Measurements from ENCODE around the gene TMEM239. TPM values are rescaled to one million over a fixed set of nuclear protein-coding genes. Genes with fewer than 3 reads are reported as not detected.
"Not testable (repeated sequence)": the region's sequence is repeated elsewhere in the genome, so short reads cannot be mapped to it uniquely, and the experiment has no call there.

Gene TMEM239
- polyA plus RNA-seq, 1 experiment, result not detected

GRCh38 chr20:2820896-2821869 is 5.0 kb downstream of the TMEM239 start:
- ChIA-PET POLR2A (interaction anchor here (0.8 to 1.2 kb wide), 2 partner anchors 10 to 11 kb away, joined by 3 to 7 read pairs; no protein-coding TSS in a partner anchor), CTCF (interaction anchor here (0.6 kb wide), 1 partner anchor 122 kb away, joined by 3 read pairs; no protein-coding TSS in a partner anchor)
- TF ChIP-seq, protein P1, sequence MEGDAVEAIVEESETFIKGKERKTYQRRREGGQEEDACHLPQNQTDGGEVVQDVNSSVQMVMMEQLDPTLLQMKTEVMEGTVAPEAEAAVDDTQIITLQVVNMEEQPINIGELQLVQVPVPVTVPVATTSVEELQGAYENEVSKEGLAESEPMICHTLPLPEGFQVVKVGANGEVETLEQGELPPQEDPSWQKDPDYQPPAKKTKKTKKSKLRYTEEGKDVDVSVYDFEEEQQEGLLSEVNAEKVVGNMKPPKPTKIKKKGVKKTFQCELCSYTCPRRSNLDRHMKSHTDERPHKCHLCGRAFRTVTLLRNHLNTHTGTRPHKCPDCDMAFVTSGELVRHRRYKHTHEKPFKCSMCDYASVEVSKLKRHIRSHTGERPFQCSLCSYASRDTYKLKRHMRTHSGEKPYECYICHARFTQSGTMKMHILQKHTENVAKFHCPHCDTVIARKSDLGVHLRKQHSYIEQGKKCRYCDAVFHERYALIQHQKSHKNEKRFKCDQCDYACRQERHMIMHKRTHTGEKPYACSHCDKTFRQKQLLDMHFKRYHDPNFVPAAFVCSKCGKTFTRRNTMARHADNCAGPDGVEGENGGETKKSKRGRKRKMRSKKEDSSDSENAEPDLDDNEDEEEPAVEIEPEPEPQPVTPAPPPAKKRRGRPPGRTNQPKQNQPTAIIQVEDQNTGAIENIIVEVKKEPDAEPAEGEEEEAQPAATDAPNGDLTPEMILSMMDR (IDR thresholded peaks at IDR 0.05; ENCODE audit: low read depth, low read length), result no peak
- Histone ChIP-seq H3K27me3 (ENCODE audit: control insufficient read depth, insufficient read depth, low read length) (peaks cover 6% of the 10 kb centered on the region), H3K9me3 (ENCODE audit: control insufficient read depth, insufficient read depth, low read length) (no peaks in the 10 kb centered on the region; the same call in 1 of the 2 replicates), H3K27ac (ENCODE audit: low read depth, low read length) (no peak overlapping the region), H3K4me3 (ENCODE audit: low read depth, low read length) (no peak overlapping the region)
- DNase-seq (ENCODE audit: low read depth, low spot score), result no peak

GRCh38 chr20:2822073-2822472 is 5.9 kb downstream of the TMEM239 start:
- POLR2A ChIA-PET, result interaction anchor here (1.2 kb wide), 1 partner anchor 10 kb away, joined by 7 read pairs; no protein-coding TSS in a partner anchor
- H3K4me3 ChIP-seq (ENCODE audit: low read depth, low read length), result no peak overlapping the region
- peaks cover 6% of the 10 kb centered on the region for H3K27me3 ChIP-seq (ENCODE audit: control insufficient read depth, insufficient read depth, low read length)
- H3K9me3 ChIP-seq (ENCODE audit: control insufficient read depth, insufficient read depth, low read length), result no peaks in the 10 kb centered on the region; the same call in 1 of the 2 replicates
- H3K27ac ChIP-seq (ENCODE audit: low read depth, low read length), result no peak overlapping the region
- TF ChIP-seq, protein P1 (IDR thresholded peaks at IDR 0.05; ENCODE audit: low read depth, low read length), result no peak
- no peak for DNase-seq (ENCODE audit: low read depth, low spot score)
- CTCF ChIA-PET, result interaction anchor here (0.6 kb wide), 1 partner anchor 123 kb away, joined by 3 read pairs; no protein-coding TSS in a partner anchor

DNA sequence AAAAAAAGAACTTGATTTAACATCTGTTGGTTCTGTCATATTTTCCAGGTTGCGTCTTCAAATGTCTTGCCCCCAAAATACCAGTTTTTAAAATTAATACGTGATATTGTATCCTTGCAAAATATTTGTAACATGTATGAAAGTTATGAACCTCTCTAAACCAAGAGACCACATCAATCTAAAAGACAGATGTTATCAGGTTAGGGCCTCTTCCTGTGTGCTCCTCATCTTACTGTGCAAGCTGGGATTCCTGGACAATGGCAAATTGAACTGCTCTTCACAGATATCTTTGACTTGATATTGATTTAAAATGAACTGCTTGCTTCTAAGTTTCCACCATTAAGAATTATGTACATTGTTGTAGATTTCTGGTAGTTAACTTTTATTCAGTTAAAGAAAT is 9.6 kb downstream of the TMEM239 start:
- no peak for DNase-seq (ENCODE audit: low read depth, low spot score)
- Histone ChIP-seq H3K27me3 (ENCODE audit: control insufficient read depth, insufficient read depth, low read length) (peaks cover 6% of the 10 kb centered on the region), H3K27ac (ENCODE audit: low read depth, low read length) (no peak overlapping the region), H3K4me3 (ENCODE audit: low read depth, low read length) (no peak overlapping the region), H3K9me3 (ENCODE audit: control insufficient read depth, insufficient read depth, low read length) (no peaks in the 10 kb centered on the region; the same call in 1 of the 2 replicates)
- ChIA-PET CTCF (no interaction called here), POLR2A (no interaction called here)
- TF ChIP-seq, protein P1 (IDR thresholded peaks at IDR 0.05; ENCODE audit: low read depth, low read length), result no peak

DNA sequence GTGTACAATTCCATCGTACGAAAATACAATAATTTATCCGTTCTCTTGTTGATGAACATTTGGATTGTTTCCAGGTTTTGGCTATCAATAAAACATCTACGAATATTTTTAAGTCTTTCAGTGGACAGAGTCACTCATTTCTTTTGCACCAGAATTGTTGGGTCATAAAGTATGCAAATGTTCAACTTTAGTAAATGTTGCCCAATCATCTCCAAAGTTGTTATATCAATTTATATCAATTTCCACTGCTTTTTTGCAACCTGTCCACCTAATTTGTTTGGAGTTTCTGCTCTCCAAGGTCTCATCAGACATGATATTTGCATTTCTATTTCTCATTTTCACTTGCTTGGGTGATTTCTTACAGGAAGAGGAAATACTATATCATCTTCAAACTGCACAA is 10.5 kb downstream of the TMEM239 start:
- POLR2A ChIA-PET, result interaction anchor here (0.7 kb wide), 2 partner anchors 9 to 10 kb away, joined by 3 to 6 read pairs; partner anchors contain the start of gene TMEM239
- no peaks in the 10 kb centered on the region for H3K9me3 ChIP-seq (ENCODE audit: control insufficient read depth, insufficient read depth, low read length)
- H3K4me3 ChIP-seq (ENCODE audit: low read depth, low read length), result no peak overlapping the region
- H3K27me3 ChIP-seq (ENCODE audit: control insufficient read depth, insufficient read depth, low read length), result no peaks in the 10 kb centered on the region
- H3K27ac ChIP-seq (ENCODE audit: low read depth, low read length), result no peak overlapping the region
- CTCF ChIA-PET, result no interaction called here
- no peak for DNase-seq (ENCODE audit: low read depth, low spot score)
- TF ChIP-seq, protein P1 (IDR thresholded peaks at IDR 0.05; ENCODE audit: low read depth, low read length), result no peak

GRCh38 chr20:2829376-2829775 is 13.2 kb downstream of the TMEM239 start:
- Histone ChIP-seq H3K4me3 (ENCODE audit: low read depth, low read length) (no peak overlapping the region), H3K27me3 (ENCODE audit: control insufficient read depth, insufficient read depth, low read length) (no peaks in the 10 kb centered on the region), H3K27ac (ENCODE audit: low read depth, low read length) (no peak overlapping the region), H3K9me3 (ENCODE audit: control insufficient read depth, insufficient read depth, low read length) (no peaks in the 10 kb centered on the region)
- TF ChIP-seq, protein P1 (IDR thresholded peaks at IDR 0.05; ENCODE audit: low read depth, low read length), result no peak
- POLR2A ChIA-PET, result no interaction called here
- no peak for DNase-seq (ENCODE audit: low read depth, low spot score)
- CTCF ChIA-PET, result interaction anchor here (1.1 kb wide), 1 partner anchor 23 kb away, joined by 4 read pairs; no protein-coding TSS in a partner anchor

DNA sequence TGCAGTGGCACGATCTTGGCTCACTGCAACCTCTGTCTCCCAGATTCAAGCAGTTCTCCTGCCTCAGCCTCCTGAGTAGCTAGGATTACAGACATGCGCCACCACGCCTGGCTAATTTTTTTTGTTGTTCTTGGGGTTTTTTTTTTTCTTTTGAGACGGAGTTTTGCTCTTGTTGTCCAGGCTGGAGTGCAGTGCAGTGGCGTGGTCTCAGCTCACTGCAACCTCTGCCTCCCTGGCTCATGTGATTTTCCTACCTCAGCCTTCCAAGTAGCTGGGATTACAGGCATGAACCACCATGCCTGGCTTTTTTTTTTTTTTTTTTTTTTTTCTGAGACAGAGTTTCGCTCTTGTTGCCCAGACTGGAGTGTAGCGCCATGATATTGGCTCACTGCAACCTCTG is 15.0 kb downstream of the TMEM239 start:
- H3K4me3 ChIP-seq (ENCODE audit: low read depth, low read length); DNase-seq (ENCODE audit: low read depth, low spot score); H3K27ac ChIP-seq (ENCODE audit: low read depth, low read length); CTCF ChIA-PET; H3K27me3 ChIP-seq (ENCODE audit: control insufficient read depth, insufficient read depth, low read length); H3K9me3 ChIP-seq (ENCODE audit: control insufficient read depth, insufficient read depth, low read length): not testable (repeated sequence)
- POLR2A ChIA-PET, result interaction anchor here (0.7 kb wide), 3 partner anchors 10 to 158 kb away, joined by 3 to 9 read pairs (median 7); no protein-coding TSS in a partner anchor
